Ishikawa (cell line): ENCODE data around the gene ISX.

ENCODE experiments used
- CEBPB ChIP-seq: IDR thresholded peaks from 2 replicates; pipeline ENCODE4 v1.6.1; 2012
- CREB1 ChIP-seq: IDR thresholded peaks from 2 replicates; pipeline ENCODE4 v1.6.1; 2012; ENCODE audit warnings: low read depth
- EGR1 ChIP-seq: IDR thresholded peaks from 2 replicates; pipeline ENCODE4 v1.6.1; 2012
- EP300 ChIP-seq: IDR thresholded peaks from 2 replicates; pipeline ENCODE4 v1.6.1; 2012; ENCODE audit warnings: borderline replicate concordance
- FOXM1 ChIP-seq: IDR thresholded peaks from 2 replicates; pipeline ENCODE4 v1.6.1; 2012; ENCODE audit warnings: low read depth, borderline replicate concordance
- NFIC ChIP-seq: IDR thresholded peaks from 2 replicates; pipeline ENCODE4 v1.6.1; 2012
- RAD21 ChIP-seq: IDR thresholded peaks from 2 replicates; pipeline ENCODE4 v1.6.1; 2012; ENCODE audit warnings: low read depth
- REST ChIP-seq: IDR thresholded peaks from 2 replicates; pipeline ENCODE4 v1.6.1; 2012; ENCODE audit warnings: low read depth, mild to moderate bottlenecking
- TAF1 ChIP-seq: IDR thresholded peaks from 2 replicates; pipeline ENCODE4 v1.6.1; 2012; ENCODE audit warnings: low read depth, mild to moderate bottlenecking
- TCF12 ChIP-seq: IDR thresholded peaks from 2 replicates; pipeline ENCODE4 v1.6.1; 2012; ENCODE audit warnings: low read depth
- TEAD4 ChIP-seq: IDR thresholded peaks from 2 replicates; pipeline ENCODE4 v1.6.1; 2012
- YY1 ChIP-seq: IDR thresholded peaks from 2 replicates; pipeline ENCODE4 v1.6.1; 2012; ENCODE audit warnings: low read depth
- ZBTB7A ChIP-seq: IDR thresholded peaks from 2 replicates; pipeline ENCODE4 v1.6.1; 2012; ENCODE audit warnings: low read depth
- TF ChIP-seq, protein P1 (sequence below): IDR thresholded peaks from 2 replicates; pipeline ENCODE4 v1.6.1; 2012
- TF ChIP-seq, protein P2 (sequence below): IDR thresholded peaks from 2 replicates; pipeline ENCODE4 v1.6.1; 2012

Gene ISX

DNA sequence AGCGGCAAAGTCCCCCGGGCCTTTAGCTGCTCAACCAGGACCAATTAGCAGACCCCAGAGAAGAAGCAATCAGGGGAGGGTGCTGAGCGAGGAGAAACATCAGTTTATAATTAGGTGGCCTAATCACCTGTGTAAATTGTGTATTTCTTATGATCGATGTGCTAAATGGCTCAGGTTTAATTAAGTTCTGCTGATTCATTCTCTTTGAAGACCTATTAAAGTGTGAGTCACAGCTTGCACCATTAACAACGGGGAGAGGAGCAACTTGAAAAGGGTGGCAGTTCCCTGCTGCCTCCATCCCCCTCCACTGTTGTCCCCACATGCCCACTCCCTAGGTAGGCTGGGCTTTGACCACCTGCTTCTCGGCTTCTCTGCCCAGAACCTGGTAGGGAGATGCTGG is 10.7 kb downstream of the ISX start:
- TF ChIP-seq TCF12 (no peak), ZBTB7A (no peak), CREB1 (no peak), EGR1 (no peak), TEAD4 (no peak), CEBPB (no peak), REST (no peak), TAF1 (no peak), YY1 (no peak), EP300 (no peak), FOXM1 (no peak), NFIC (no peak), RAD21 (no peak)
- TF ChIP-seq, protein P1, sequence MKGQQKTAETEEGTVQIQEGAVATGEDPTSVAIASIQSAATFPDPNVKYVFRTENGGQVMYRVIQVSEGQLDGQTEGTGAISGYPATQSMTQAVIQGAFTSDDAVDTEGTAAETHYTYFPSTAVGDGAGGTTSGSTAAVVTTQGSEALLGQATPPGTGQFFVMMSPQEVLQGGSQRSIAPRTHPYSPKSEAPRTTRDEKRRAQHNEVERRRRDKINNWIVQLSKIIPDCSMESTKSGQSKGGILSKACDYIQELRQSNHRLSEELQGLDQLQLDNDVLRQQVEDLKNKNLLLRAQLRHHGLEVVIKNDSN = no peak
- TF ChIP-seq, protein P2, sequence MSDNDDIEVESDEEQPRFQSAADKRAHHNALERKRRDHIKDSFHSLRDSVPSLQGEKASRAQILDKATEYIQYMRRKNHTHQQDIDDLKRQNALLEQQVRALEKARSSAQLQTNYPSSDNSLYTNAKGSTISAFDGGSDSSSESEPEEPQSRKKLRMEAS = no peak

DNA sequence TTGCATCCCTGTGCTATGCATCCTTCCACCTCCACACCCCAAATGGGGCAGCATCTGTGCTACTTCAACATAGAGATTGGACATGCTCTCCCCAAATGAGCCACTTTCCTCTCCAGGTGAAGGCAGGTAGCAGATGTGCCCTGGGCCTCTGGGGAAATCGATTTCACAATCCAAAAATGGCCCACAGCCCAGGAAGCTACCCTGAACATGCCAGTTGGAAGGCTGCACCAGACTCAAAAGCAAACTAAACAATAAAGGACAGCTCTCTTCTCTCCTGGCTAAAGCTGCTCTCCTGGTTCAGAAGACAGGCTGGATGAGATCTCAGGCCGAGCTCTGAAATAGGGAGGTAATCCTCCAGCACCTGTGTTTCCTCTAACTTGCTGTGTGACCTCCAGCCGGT is 19.7 kb downstream of the ISX start:
- no peak for TF ChIP-seq FOXM1
- TF ChIP-seq TEAD4 = no peak
- TF ChIP-seq CEBPB = no peak
- TF ChIP-seq, protein P1 = no peak
- no peak for TF ChIP-seq TCF12
- TF ChIP-seq CREB1 = no peak
- TF ChIP-seq EGR1 = no peak
- TF ChIP-seq EP300 = no peak
- no peak for TF ChIP-seq REST
- TF ChIP-seq ZBTB7A = no peak
- TF ChIP-seq TAF1 = no peak
- TF ChIP-seq RAD21 = no peak
- TF ChIP-seq, protein P2 = no peak
- no peak for TF ChIP-seq NFIC
- no peak for TF ChIP-seq YY1

DNA sequence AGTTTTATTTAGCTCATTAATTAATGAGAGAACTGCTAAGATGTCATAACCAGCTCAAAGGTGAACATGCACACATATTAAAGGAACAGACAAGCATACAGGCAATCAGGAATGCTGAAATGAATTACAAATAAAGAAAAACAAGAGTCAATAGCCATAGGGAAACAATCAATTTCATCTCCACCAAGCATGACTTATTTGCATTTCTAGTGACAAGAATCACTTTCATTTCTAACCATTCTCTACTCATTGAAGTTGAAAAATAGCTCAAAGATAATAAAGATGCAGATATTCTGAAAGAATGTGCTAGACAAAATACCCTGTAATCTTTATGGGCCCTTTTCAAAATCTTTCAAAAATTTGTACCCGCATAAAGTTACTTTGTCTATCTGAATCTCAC is 23.2 kb downstream of the ISX start:
- TF ChIP-seq EGR1 (no peak), FOXM1 (no peak), CREB1 (no peak), YY1 (no peak), TEAD4 (no peak), ZBTB7A (no peak), CEBPB (no peak), TAF1 (no peak), TCF12 (no peak), REST (no peak), EP300 (no peak), NFIC (no peak), RAD21 (no peak)
- TF ChIP-seq, protein P1 = no peak
- TF ChIP-seq, protein P2 = no peak

DNA sequence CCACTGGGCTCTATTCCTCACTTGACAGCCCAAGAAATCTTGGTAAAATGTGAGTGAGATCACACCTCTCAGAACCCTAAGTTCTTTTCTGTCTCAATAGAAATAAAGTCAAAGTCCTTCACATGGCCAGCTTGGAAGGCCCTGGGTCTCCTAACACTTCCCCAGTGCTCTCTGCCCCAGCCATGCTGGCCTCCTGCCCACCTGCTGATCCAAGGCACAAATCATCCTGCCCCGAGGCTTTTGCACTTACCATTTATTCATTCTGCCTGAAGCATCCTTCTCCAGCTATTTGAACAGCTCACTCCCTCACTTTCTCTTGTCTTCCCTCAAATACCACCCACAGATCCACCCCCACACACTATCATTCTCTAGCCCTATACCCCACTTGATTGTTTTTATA is 26.4 kb downstream of the ISX start:
- TF ChIP-seq, protein P2 = no peak
- TF ChIP-seq NFIC (no peak), YY1 (no peak), CEBPB (no peak), ZBTB7A (no peak), EGR1 (no peak)
